Activated T-cell treated with anti-CD3 and anti-CD28 coated beads, Interleukin-2, amount 50 U/mL, for 4 hours (primary cell): ENCODE data around the gene HIPK1. TPM values are rescaled to one million over a fixed set of nuclear protein-coding genes. Genes with fewer than 3 reads are reported as not detected.
A peak's percentile ranks its signal among the peaks of the same experiment; 100 is the strongest.

Experiments used
- ATAC-seq, 2 donors: fragments of 200-7000 bp; cut with Tn5 transposase; one replicate each; pipeline ENCODE4 v1.10.0; 2021
- DNase-seq: peaks from one replicate; pipeline ENCODE4 v3.0.0-alpha.2; 2020
- H3K27me3 Mint-ChIP-seq: one replicate; pipeline ENCODE4 v1.8.0; 2021; ENCODE audit warnings: low read depth, mixed read lengths
- H3K36me3 Mint-ChIP-seq: one replicate; pipeline ENCODE4 v1.8.0; 2022; ENCODE audit warnings: mixed read lengths; ENCODE audit not compliant: insufficient read depth
- H3K4me1 Mint-ChIP-seq: one replicate; pipeline ENCODE4 v1.8.0; 2021; ENCODE audit warnings: low read depth, mixed read lengths
- H3K4me3 Mint-ChIP-seq: one replicate; pipeline ENCODE4 v1.8.0; 2021; ENCODE audit warnings: mild to moderate bottlenecking, moderate library complexity, mixed read lengths
- H3K9me3 Mint-ChIP-seq: one replicate; pipeline ENCODE4 v1.8.0; 2021; ENCODE audit warnings: mixed read lengths
- total RNA-seq, 3 donors: library from RNA; stranded (reverse); gene quantifications; one replicate each; pipeline ENCODE4 v1.2.1, GENCODE V29; 2021

HIPK1 gene
- total RNA-seq, 3 donors from 2014 or later: 63.6 to 67.1 (median 63.6) TPM

DNA sequence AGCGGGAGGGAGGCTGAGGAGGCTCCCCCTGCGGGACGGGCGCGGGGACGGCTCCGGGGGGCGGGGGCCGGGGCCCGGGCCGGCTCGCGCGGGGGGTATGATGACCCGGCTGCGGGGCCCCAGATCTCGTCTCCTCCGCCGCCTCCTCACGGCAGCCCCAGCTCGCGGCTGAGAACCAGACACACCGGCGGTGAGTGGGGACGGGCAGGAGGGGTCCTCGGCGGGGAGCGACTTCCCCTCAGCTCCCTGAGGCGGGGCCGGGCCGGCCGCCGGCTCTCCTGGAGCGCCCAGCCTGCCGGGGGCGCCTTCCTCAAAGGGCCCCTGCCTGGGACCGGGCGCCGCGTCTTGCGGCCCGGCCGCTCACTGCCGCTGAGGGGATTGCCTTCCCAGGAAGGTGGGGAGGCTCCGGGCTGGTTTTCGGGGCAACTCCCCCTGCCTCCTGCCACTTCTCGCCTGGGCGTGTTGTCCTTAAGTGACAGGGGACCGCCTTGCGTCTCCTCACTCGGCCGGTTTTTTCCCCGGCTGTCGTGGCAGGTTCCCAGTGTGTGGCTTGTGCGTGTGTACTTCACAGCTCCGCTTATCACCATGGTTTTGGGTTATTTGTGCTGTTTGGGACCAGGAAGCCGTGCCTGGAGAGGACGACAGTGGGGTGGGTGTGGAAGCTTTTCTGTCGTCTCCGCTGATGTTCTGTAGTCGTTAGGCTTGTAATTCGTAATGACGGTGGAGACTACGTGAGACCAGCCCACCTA is 800 bp downstream of the HIPK1 start:
- Mint-ChIP-seq H3K4me1 (peaks cover 58% of the 10 kb centered on the region), H3K4me3 (peak overlapping the region; percentile 95), H3K27me3 (no peaks in the 10 kb centered on the region), H3K9me3 (no peaks in the 10 kb centered on the region), H3K36me3 (peaks cover 16% of the 10 kb centered on the region)
- ATAC-seq (peak; percentile 47 to 51), DNase-seq (peak; percentile 41)

DNA sequence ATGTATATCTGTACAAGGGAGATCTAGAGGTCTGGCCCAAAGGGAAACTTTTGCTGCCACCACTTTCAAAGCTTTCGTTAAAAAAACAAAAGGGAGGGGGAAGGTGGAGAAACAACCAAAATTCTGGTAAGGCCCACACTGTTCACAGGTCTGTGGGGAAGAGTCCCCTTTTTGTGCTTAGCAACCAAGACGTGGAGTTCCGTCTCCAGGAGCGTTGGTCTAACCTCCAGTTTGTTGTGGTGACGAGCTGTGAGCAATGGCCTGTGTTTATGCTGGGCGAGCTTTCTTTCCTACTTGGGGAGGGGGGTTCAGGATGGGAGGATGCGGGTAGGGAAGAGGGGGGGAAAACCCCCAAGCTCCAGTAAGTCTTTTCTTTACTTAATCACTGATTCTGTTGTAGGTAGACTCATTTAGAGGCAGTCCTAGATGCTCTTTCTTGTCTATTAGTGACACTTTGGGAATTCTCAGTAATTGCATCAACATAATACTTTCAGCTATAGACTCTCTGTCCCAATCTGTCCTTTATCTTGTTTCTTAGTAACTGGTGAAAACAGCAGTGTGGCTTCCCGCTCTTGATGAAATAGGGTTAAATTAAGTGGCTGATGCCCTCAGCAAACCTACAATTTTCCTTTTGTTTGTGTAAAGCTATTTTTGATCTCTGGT is 1.5 kb downstream of the HIPK1 start:
- Mint-ChIP-seq H3K9me3 (no peaks in the 10 kb centered on the region), H3K4me3 (peak overlapping the region; percentile 95), H3K27me3 (no peaks in the 10 kb centered on the region), H3K36me3 (peaks cover 16% of the 10 kb centered on the region), H3K4me1 (peaks cover 65% of the 10 kb centered on the region)
- peak; percentile 45 for DNase-seq
- ATAC-seq: peak; percentile 44 to 51

DNA sequence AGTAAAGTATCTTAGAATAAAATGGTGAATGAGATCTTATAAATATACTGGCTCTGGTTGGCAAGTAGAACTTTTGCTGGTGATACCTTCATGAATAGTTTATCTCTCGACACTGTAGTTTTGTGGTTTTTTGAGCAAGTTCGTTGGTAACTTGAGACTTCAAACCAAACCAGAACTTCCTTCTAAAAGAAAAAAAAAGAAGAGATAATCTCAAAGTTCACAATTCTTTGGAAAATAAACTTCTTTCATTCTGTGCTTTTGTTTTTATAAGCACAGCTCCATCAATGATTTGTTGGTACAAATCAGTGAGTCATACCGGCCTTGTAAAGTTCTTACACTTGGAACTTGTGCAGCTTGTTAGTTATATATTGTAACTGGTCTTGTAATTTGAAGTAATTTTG is 2.3 kb downstream of the HIPK1 start:
- H3K9me3 Mint-ChIP-seq: no peaks in the 10 kb centered on the region
- peaks cover 16% of the 10 kb centered on the region for H3K36me3 Mint-ChIP-seq
- ATAC-seq: no peak
- peak overlapping the region; percentile 95 for H3K4me3 Mint-ChIP-seq
- DNase-seq: no peak
- H3K4me1 Mint-ChIP-seq: peaks cover 74% of the 10 kb centered on the region
- no peaks in the 10 kb centered on the region for H3K27me3 Mint-ChIP-seq

DNA sequence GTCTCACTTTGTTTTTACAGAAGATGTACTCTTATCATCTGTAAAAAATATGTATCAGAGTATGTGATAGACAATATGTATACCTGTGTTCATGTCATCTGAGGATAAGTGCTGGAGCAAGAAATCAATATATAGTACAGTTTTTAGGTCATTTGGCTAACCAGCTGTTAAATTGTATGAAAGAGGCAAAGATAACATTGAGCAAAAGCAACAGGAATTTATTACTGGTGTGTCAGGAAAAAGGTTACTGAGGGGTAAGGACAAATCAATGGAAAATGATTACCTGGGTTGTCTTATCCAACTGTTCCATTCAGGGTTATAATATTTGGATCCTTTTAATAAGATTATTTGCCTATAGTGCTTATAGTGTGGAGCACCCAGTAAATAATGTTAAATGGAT is 4.9 kb downstream of the HIPK1 start:
- Mint-ChIP-seq H3K4me1 (peaks cover 84% of the 10 kb centered on the region), H3K36me3 (peaks cover 21% of the 10 kb centered on the region), H3K9me3 (no peaks in the 10 kb centered on the region), H3K27me3 (no peaks in the 10 kb centered on the region), H3K4me3 (peak overlapping the region; percentile 95)
- no peak for DNase-seq
- ATAC-seq: no peak

DNA sequence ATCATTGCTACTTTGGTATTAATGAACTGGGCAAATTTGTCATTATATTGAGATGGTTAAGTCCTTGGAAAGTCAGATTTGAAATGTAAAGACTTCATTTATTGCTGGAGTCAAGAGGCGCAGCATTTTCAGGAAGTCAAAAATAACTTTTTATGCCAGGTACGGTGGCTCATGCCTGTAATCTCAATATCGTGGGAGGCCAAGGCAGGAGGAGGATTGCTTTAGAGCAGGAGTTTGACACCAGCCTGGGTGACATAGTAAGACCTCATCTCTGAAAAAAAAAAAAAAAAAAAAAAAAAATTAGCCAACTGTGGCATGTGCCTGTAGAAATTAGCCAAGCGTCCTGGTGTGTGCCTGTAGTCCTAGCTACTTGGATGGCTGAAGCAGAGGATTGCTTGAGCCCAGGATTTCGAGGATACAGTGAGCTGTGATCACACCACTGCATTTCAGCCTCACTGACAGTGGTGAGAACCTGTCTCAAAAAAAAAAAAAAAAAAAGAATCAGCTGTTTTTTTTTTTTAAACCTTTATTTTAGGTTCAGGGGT is 5.5 kb downstream of the HIPK1 start:
- H3K4me3 Mint-ChIP-seq: no peak overlapping the region
- H3K27me3 Mint-ChIP-seq: no peaks in the 10 kb centered on the region
- H3K4me1 Mint-ChIP-seq: peaks cover 88% of the 10 kb centered on the region
- ATAC-seq: no peak
- no peak for DNase-seq
- no peaks in the 10 kb centered on the region for H3K9me3 Mint-ChIP-seq
- H3K36me3 Mint-ChIP-seq: peaks cover 21% of the 10 kb centered on the region

DNA sequence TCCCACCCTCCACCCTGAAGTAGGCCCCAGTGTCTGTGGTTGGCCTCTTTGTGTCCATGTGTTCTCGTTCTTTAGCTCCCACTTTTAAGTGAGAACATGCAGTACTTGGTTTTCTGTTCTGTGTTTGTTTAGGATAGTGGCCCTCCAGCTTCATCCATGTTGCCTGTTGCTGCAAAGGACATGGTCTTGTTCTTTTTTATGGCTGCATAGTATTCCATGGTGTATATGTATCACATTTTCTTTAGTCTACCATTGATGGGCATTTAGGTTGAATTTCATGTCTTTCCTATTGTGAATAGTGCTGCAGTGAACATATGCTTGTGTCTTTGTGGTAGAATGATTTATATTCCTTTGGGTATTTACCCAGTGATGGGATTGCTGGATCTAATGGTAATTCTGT is 6.1 kb downstream of the HIPK1 start:
- Mint-ChIP-seq H3K4me1 (peaks cover 93% of the 10 kb centered on the region), H3K27me3 (no peaks in the 10 kb centered on the region), H3K4me3 (no peak overlapping the region), H3K9me3 (no peaks in the 10 kb centered on the region), H3K36me3 (peaks cover 21% of the 10 kb centered on the region)
- no peak for ATAC-seq
- DNase-seq: no peak

DNA sequence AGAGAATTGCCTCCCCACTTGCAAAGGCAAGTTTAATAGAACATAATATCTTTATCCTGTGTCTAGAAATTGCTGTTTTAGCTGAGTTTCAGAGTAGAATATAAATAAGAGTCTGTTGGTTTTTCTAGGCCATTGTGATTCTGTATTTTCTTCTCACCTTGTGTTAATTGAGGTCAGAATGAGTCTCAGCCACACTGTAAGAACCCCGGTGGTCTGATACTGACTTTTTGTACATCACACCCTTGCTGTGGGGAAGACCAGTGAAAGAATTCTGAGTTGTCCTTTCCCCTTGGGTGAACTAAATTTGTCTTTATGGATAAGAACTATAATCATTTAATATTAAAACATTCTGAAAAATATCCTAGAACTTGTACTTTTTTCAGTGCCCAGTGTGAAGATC is 6.8 kb downstream of the HIPK1 start:
- Mint-ChIP-seq H3K4me3 (no peak overlapping the region), H3K36me3 (peaks cover 29% of the 10 kb centered on the region), H3K9me3 (no peaks in the 10 kb centered on the region), H3K27me3 (no peaks in the 10 kb centered on the region), H3K4me1 (peaks cover 93% of the 10 kb centered on the region)
- DNase-seq (no peak), ATAC-seq (no peak)

DNA sequence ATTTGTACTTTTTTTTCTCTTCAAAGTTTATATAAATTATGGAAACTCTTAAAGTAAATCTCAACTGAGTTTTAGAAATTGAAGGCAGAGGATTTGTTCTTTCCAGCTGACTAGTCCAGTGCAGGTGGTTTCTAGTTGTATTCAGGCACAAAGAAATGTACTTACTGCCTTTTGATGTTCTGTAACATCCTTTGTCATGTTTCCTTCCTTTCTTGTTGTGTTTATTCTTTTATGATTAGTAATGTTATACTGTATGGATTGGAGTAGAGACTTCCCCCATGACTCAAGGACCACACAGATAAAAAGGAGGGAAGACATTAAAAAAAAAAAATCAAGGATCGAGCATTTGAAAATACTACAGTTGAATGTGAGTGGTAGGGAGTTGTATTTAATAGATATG is 8.0 kb downstream of the HIPK1 start:
- H3K4me3 Mint-ChIP-seq: peak overlapping the region; percentile 61
- H3K4me1 Mint-ChIP-seq: peaks cover 89% of the 10 kb centered on the region
- H3K27me3 Mint-ChIP-seq: no peaks in the 10 kb centered on the region
- peaks cover 33% of the 10 kb centered on the region for H3K36me3 Mint-ChIP-seq
- ATAC-seq (no peak), DNase-seq (no peak)
- H3K9me3 Mint-ChIP-seq: no peaks in the 10 kb centered on the region

DNA sequence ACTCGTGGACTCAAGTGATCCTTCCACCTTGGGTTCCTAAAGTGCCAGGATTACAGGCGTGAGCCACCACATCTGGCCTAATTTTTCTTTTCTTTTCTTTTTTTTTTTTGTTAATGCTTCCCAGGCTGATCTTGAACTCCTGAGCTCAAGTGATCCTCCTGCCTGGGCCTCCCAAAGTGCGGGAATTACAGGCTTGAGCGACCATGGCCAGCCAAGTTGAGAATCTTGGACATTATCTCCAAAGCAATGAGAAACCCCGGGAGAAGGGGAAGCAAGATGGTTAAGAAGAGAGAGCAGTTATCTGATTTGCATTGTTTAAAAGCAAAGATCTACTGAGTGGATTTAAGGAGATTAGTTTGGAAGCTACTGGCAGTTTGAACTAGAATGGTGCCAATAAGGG is 9.1 kb downstream of the HIPK1 start:
- Mint-ChIP-seq H3K9me3 (no peaks in the 10 kb centered on the region), H3K36me3 (peaks cover 31% of the 10 kb centered on the region), H3K4me1 (peaks cover 85% of the 10 kb centered on the region), H3K4me3 (no peak overlapping the region), H3K27me3 (no peaks in the 10 kb centered on the region)
- no peak for ATAC-seq
- no peak for DNase-seq

DNA sequence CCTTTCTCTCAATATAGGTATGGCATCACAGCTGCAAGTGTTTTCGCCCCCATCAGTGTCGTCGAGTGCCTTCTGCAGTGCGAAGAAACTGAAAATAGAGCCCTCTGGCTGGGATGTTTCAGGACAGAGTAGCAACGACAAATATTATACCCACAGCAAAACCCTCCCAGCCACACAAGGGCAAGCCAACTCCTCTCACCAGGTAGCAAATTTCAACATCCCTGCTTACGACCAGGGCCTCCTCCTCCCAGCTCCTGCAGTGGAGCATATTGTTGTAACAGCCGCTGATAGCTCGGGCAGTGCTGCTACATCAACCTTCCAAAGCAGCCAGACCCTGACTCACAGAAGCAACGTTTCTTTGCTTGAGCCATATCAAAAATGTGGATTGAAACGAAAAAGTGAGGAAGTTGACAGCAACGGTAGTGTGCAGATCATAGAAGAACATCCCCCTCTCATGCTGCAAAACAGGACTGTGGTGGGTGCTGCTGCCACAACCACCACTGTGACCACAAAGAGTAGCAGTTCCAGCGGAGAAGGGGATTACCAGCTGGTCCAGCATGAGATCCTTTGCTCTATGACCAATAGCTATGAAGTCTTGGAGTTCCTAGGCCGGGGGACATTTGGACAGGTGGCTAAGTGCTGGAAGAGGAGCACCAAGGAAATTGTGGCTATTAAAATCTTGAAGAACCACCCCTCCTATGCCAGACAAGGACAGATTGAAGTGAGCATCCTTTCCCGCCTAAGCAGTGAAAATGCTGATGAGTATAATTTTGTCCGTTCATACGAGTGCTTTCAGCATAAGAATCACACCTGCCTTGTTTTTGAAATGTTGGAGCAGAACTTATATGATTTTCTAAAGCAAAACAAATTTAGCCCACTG is 11.5 kb downstream of the HIPK1 start:
- peak overlapping the region; percentile 67 for H3K4me3 Mint-ChIP-seq
- ATAC-seq: peak; percentile 83 to 84
- H3K27me3 Mint-ChIP-seq: no peaks in the 10 kb centered on the region
- no peak for DNase-seq
- H3K4me1 Mint-ChIP-seq: peaks cover 78% of the 10 kb centered on the region
- H3K36me3 Mint-ChIP-seq: peaks cover 32% of the 10 kb centered on the region
- no peaks in the 10 kb centered on the region for H3K9me3 Mint-ChIP-seq

DNA sequence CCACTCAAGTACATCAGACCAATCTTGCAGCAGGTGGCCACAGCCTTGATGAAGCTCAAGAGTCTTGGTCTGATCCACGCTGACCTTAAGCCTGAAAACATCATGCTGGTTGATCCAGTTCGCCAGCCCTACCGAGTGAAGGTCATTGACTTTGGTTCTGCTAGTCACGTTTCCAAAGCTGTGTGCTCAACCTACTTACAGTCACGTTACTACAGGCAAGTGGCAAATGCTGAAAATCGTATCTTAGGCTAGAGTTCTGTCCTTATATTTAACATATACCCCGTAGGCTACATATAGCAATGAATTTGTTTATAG is 12.1 kb downstream of the HIPK1 start:
- no peak for DNase-seq
- peak overlapping the region; percentile 14 for H3K4me3 Mint-ChIP-seq
- H3K36me3 Mint-ChIP-seq: peaks cover 32% of the 10 kb centered on the region
- no peak for ATAC-seq
- peaks cover 77% of the 10 kb centered on the region for H3K4me1 Mint-ChIP-seq
- H3K9me3 Mint-ChIP-seq: no peaks in the 10 kb centered on the region
- no peaks in the 10 kb centered on the region for H3K27me3 Mint-ChIP-seq

DNA sequence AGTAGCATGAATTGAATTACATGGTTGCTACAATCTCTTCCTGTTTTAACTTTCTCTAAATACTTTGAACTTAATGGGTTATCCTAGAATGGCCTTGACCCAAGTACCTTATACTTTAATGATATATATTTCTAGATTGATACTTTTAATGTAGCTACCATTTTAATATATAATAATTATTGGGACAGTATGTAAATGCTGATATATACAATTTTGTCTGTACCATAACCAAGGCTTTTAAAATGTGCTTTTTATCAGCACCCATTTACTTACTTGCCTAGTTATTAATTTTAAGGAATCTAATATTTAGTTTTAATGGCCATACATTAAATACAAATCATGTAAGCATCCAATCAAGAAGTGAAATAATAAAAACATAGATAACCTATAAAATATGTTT is 13.4 kb downstream of the HIPK1 start:
- Mint-ChIP-seq H3K4me1 (peaks cover 77% of the 10 kb centered on the region), H3K27me3 (no peaks in the 10 kb centered on the region), H3K9me3 (no peaks in the 10 kb centered on the region), H3K36me3 (peaks cover 29% of the 10 kb centered on the region), H3K4me3 (no peak overlapping the region)
- no peak for ATAC-seq
- no peak for DNase-seq

DNA sequence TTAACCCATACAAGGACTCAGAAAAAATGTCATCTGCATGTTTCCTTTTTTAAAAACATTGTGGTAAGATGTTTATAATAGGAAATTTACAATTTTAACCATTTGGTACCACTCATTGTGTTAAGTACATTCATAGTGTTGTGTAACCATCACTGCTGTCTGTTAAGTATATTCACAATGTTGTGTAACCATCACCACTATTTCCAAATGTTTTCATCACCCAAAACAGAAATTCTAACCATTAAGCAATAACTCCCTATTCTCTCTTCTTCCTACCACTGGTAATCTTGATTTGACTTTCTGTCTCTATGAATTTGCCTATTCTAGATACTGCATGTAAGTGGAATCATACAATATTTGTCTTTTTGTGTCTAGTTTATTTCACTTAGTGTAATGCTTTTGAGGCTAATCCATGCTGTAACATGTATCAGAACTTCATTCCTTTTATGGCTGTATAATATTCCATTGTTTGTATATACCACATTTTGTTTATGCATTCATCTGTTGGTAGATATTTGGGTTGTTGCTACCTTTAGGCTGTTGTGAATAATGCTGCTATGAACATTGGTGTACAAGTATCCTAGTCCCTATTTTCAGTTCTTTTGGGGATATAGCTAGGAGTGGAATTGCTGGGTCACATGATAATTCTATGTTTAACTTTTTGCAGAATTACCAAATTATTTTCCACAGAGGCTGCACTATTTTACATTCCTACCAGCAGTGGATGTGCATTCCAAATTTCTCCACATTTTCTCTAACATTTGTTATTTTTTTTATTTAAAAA is 14.1 kb downstream of the HIPK1 start:
- Mint-ChIP-seq H3K4me3 (no peak overlapping the region), H3K27me3 (no peaks in the 10 kb centered on the region), H3K9me3 (no peaks in the 10 kb centered on the region), H3K4me1 (peaks cover 77% of the 10 kb centered on the region), H3K36me3 (peaks cover 26% of the 10 kb centered on the region)
- DNase-seq (no peak), ATAC-seq (no peak)

DNA sequence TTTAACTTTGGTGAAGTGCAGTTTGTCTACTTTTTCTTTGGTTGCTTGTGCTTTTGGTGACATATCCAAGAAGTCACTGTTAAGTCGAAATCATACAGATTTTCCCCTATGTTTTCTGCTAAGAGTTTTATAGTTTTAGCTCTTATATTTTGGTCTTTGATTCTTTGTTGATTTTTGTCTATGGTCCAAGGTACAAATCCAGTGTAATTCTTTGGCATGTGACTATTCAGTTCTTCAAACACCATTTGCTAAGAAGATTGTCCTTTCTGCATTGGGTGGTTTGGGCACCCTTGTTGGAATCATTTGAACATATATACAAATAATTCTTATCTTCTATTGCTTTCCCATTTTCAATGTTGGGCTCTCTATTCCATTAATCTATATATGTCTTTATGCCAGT is 16.2 kb downstream of the HIPK1 start:
- Mint-ChIP-seq H3K27me3 (no peaks in the 10 kb centered on the region), H3K4me3 (no peak overlapping the region), H3K4me1 (peaks cover 77% of the 10 kb centered on the region), H3K9me3 (no peaks in the 10 kb centered on the region), H3K36me3 (peaks cover 25% of the 10 kb centered on the region)
- ATAC-seq (no peak), DNase-seq (no peak)
